ENCODE results near the gene PHF14. TPM values are rescaled to one million over a fixed set of nuclear protein-coding genes. Genes with fewer than 3 reads are reported as not detected.

The PHF14 gene
- total RNA-seq, 2 donors from 2014 or later = 13.0 to 14.3 TPM

DNA sequence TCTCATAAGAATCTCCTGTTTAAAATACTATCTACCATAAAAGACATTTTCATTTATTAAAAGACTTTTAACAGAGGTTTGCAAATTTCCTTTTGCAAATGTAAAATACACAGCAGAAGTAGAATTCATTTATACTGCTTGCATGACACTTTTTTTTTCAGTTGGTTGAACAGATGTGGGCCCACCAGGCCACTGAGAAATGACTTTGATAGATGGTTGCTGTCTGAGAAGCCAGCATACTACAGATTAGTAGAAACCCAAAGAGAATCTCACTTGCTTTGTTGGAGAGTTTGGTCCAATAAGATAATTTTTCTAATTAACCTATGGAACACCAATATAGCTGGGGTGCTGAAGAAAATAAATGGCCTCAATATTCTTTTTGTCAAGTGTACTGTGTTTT, 66.3 kb downstream of the PHF14 start:
- Histone ChIP-seq H3K27me3 (no peaks in the 10 kb centered on the region), H3K4me3 (no peak overlapping the region), H3K4me1 (no peaks in the 10 kb centered on the region), H3K36me3 (peaks cover 3% of the 10 kb centered on the region), H3K27ac (no peak overlapping the region), H3K9me3 (no peaks in the 10 kb centered on the region)
- DNase-seq (ENCODE audit: low spot score) = no peak
- TF ChIP-seq CTCF (IDR thresholded peaks at IDR 0.05) = no peak

GRCh38 chr7:11054033-11054432, 80.4 kb downstream of the PHF14 start:
- no peaks in the 10 kb centered on the region for H3K9me3 ChIP-seq
- H3K4me1 ChIP-seq = no peaks in the 10 kb centered on the region
- peaks cover 9% of the 10 kb centered on the region for H3K36me3 ChIP-seq
- H3K27me3 ChIP-seq = no peaks in the 10 kb centered on the region
- H3K27ac ChIP-seq = no peak overlapping the region
- DNase-seq (ENCODE audit: low spot score) = no peak
- no peak for TF ChIP-seq CTCF (IDR thresholded peaks at IDR 0.05)
- H3K4me3 ChIP-seq = no peak overlapping the region

DNA sequence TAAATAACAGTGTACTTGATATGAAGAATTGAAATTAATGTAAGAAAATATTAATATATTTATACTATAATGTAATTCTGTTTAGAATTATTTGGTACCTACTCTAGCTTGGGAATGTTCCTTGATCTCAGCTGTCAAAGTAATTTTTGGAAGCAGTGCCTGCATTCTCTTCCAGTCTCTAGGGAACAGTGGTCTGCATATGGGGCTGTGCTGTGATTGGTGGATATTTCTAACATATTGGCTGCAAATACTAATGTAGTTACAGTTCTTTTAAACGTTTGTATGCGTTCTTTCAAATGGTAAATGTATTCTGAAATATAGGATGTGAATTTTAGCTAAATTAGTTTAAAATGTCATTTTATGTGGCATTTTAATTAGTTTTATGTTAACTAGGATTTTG, 87.2 kb downstream of the PHF14 start:
- no peak for TF ChIP-seq CTCF (IDR thresholded peaks at IDR 0.05)
- peaks cover 10% of the 10 kb centered on the region for H3K36me3 ChIP-seq
- no peaks in the 10 kb centered on the region for H3K27me3 ChIP-seq
- H3K27ac ChIP-seq = no peak overlapping the region
- H3K9me3 ChIP-seq = no peaks in the 10 kb centered on the region
- DNase-seq (ENCODE audit: low spot score) = no peak
- H3K4me3 ChIP-seq = no peak overlapping the region
- H3K4me1 ChIP-seq = no peaks in the 10 kb centered on the region

DNA sequence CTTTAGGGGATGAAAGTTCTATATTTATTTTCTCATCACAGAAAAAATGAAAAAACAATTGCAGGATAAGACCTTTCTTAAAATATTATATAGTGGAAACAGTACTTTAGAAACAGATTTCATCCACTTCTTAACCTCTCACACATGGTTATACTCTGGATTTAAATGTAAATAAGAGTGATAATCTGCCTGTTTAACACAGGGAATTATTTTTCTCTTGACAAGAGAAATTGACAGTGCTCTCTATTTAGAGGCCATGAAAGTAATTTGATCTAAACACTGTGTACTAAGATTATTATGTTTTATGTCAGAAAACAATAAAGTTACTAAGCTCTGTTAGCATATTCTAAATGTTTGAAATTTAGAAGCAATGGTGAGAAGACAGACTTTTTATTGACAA, 88.4 kb downstream of the PHF14 start:
- H3K4me3 ChIP-seq = no peak overlapping the region
- H3K27me3 ChIP-seq = no peaks in the 10 kb centered on the region
- H3K9me3 ChIP-seq = no peaks in the 10 kb centered on the region
- no peaks in the 10 kb centered on the region for H3K4me1 ChIP-seq
- no peak overlapping the region for H3K27ac ChIP-seq
- DNase-seq (ENCODE audit: low spot score) = no peak
- peaks cover 10% of the 10 kb centered on the region for H3K36me3 ChIP-seq
- no peak for TF ChIP-seq CTCF (IDR thresholded peaks at IDR 0.05)

DNA sequence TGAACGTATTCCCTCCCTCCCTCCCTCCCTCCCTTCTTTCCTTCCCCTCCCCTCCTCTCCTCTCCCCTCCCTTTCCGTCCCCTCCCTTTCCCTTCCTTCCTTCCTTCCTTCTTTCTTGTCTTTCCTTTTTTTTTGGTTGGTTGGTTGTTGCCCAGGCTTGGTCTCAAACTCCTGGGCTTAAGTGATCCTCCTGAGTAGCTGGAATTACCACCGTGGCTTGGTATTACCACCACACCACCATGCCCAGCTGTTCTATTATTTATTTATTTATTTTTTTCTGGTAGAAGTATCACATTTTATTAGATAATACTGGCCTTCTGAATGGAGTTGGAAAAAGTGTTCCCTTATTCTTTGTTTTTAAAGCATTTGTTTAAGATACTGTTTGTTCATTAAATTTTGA, 95.9 kb downstream of the PHF14 start:
- Histone ChIP-seq H3K9me3 (no peaks in the 10 kb centered on the region), H3K27me3 (no peaks in the 10 kb centered on the region), H3K36me3 (no peaks in the 10 kb centered on the region), H3K27ac (no peak overlapping the region), H3K4me1 (no peaks in the 10 kb centered on the region), H3K4me3 (no peak overlapping the region)
- TF ChIP-seq CTCF (IDR thresholded peaks at IDR 0.05) = no peak
- no peak for DNase-seq (ENCODE audit: low spot score)

DNA sequence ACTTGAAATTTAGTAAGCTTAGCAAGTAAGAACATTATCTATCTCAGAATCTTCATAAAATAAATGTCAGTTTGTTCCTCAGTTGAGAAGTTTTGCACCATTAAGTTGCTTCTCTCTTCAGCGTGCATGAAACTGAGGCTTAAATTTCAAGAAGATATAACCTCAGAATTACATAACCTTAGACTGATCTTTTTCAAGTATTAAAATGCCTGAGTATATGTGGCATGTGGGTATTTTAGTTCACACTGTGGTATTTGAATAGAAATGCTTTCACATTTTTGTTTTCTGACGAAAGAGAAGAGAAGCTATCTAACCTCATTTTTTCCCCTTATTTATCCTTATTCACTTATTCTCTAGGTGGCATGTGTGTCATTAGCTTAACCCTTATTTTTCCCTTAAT, 104.1 kb downstream of the PHF14 start:
- no peak for TF ChIP-seq CTCF (IDR thresholded peaks at IDR 0.05)
- no peaks in the 10 kb centered on the region for H3K9me3 ChIP-seq
- no peaks in the 10 kb centered on the region for H3K4me1 ChIP-seq
- no peak overlapping the region for H3K4me3 ChIP-seq
- DNase-seq (ENCODE audit: low spot score) = no peak
- no peaks in the 10 kb centered on the region for H3K36me3 ChIP-seq
- H3K27me3 ChIP-seq = no peaks in the 10 kb centered on the region
- H3K27ac ChIP-seq = no peak overlapping the region
